Activated CD4-positive, alpha-beta T cell treated with anti-CD3 and anti-CD28 coated beads, Interleukin-2, Interleukin-4, amounts not matched to agents 100 ng/mL and 50 ng/mL, durations not matched to agents 16 hours and 8 hours (primary cell): ENCODE results near the gene DNAAF8.

Experiments used
- DNase-seq: peaks from one replicate; pipeline ENCODE4 v3.0.0-alpha.2; 2020; ENCODE audit warnings: low spot score

Gene DNAAF8

GRCh38 chr16:4753227-4753626, 18.9 kb downstream of the DNAAF8 start:
- DNase-seq: no peak

GRCh38 chr16:4754865-4755264, 20.5 kb downstream of the DNAAF8 start:
- no peak for DNase-seq

- no peak for DNase-seq
Measured at GRCh38 chr16:4755687-4756086, 21.4 kb downstream of the DNAAF8 start.

- no peak for DNase-seq
Measured at GRCh38 chr16:4760221-4760910, 26.0 kb downstream of the DNAAF8 start.

GRCh38 chr16:4762205-4762604, 27.9 kb downstream of the DNAAF8 start:
- no peak for DNase-seq

GRCh38 chr16:4763791-4764190, 29.5 kb downstream of the DNAAF8 start:
- no peak for DNase-seq

GRCh38 chr16:4765511-4766474, 31.5 kb downstream of the DNAAF8 start:
- no peak for DNase-seq

GRCh38 chr16:4766875-4767628, 32.7 kb downstream of the DNAAF8 start, which contains the start of gene ZNF500:
TSS of gene ZNF500 (minus strand) at chr16:4767162. CDS start at chr16:4765978, 1,184 bp downstream.
- peak; percentile 98 for DNase-seq

GRCh38 chr16:4767872-4768548, 33.7 kb downstream of the DNAAF8 start:
- no peak for DNase-seq

- DNase-seq: peak; percentile 93
Measured at GRCh38 chr16:4768549-4769305, 34.4 kb downstream of the DNAAF8 start.

- no peak for DNase-seq
Measured at GRCh38 chr16:4769306-4769638, 34.9 kb downstream of the DNAAF8 start.

- no peak for DNase-seq
Measured at GRCh38 chr16:4771646-4772045, 37.3 kb downstream of the DNAAF8 start.

GRCh38 chr16:4772351-4772750, 38.0 kb downstream of the DNAAF8 start:
- DNase-seq: no peak

GRCh38 chr16:4775005-4775404, 40.7 kb downstream of the DNAAF8 start:
- DNase-seq: no peak

- DNase-seq: no peak
Measured at GRCh38 chr16:4776141-4776705, 41.9 kb downstream of the DNAAF8 start.

GRCh38 chr16:4777339-4778049, 43.2 kb downstream of the DNAAF8 start:
- no peak for DNase-seq

- no peak for DNase-seq
Measured at GRCh38 chr16:4778050-4778392, 43.7 kb downstream of the DNAAF8 start.

GRCh38 chr16:4780235-4780634, 45.9 kb downstream of the DNAAF8 start:
- DNase-seq: no peak

GRCh38 chr16:4783251-4783950, 49.1 kb downstream of the DNAAF8 start:
- no peak for DNase-seq

GRCh38 chr16:4783951-4784336, 49.6 kb downstream of the DNAAF8 start:
- DNase-seq: no peak
